AG04450 (cell line): Measurements from ENCODE around the gene FPR2. TPM values are rescaled to one million over a fixed set of nuclear protein-coding genes. Genes with fewer than 3 reads are reported as not detected.
"Not testable (repeated sequence)": the region's sequence is repeated elsewhere in the genome, so short reads cannot be mapped to it uniquely, and the experiment has no call there.

Source experiments
- CTCF ChIA-PET: fragments of 300-600, 350-600 bp; formaldehyde crosslinking; extraction: SDS; loops from one replicate; lab custom pipeline; 2022; ENCODE audit warnings: antibody characterized with exemption, inconsistent platforms; lab: Charles Lee
- POLR2A ChIA-PET: fragments of 350-600 bp; formaldehyde crosslinking; extraction: SDS; loops from one replicate; lab custom pipeline; 2021; ENCODE audit warnings: antibody characterized with exemption, inconsistent platforms; lab: Yijun Ruan, JAX
- DNase-seq: peaks from one replicate; pipeline ENCODE4 v3.0.0-alpha.2; 2011; ENCODE audit warnings: low read depth, low spot score
- H3K27ac ChIP-seq: one replicate; pipeline ENCODE4 v1.5.1; 2012; ENCODE audit warnings: low read depth, low read length, control low read depth
- H3K27me3 ChIP-seq: one replicate; pipeline ENCODE4 v1.6.0; 2012; ENCODE audit warnings: low read length; ENCODE audit not compliant: control insufficient read depth, insufficient read depth
- H3K4me3 ChIP-seq: 2 replicates; pipeline ENCODE4 v1.5.1; 2011; ENCODE audit warnings: mild to moderate bottlenecking, low read depth, low read length, control low read depth
- H3K9me3 ChIP-seq: 2 replicates; pipeline ENCODE4 v1.5.1; 2012; ENCODE audit warnings: low read length; ENCODE audit not compliant: control insufficient read depth, insufficient read depth
- polyA plus RNA-seq: library from polyadenylated mRNA; depleted of rRNA; stranded (reverse); fragments of >200 nt; gene quantifications from 2 replicates; pipeline ENCODE4 v1.2.3, GENCODE V29; 2011
- TF ChIP-seq, protein P1 (sequence below): IDR thresholded peaks from 2 replicates; pipeline ENCODE4 v1.5.1; 2011; ENCODE audit warnings: low read depth, low read length, control low read depth, inconsistent platforms

FPR2 gene
- polyA plus RNA-seq, 1 experiment, result not detected

- H3K27me3 ChIP-seq, POLR2A ChIA-PET, DNase-seq, H3K4me3 ChIP-seq, CTCF ChIA-PET, H3K9me3 ChIP-seq, H3K27ac ChIP-seq: not testable (repeated sequence)
These were observed 45.6 kb downstream of the FPR2 start for GRCh38 chr19:51806571-51806970.

- H3K4me3 ChIP-seq, result no peak overlapping the region
- ChIA-PET CTCF (no interaction called here), POLR2A (no interaction called here)
- no peak for DNase-seq
- no peaks in the 10 kb centered on the region for H3K27me3 ChIP-seq
- peaks cover 4% of the 10 kb centered on the region; the same call in 1 of the 2 replicates for H3K9me3 ChIP-seq
- TF ChIP-seq, protein P1, sequence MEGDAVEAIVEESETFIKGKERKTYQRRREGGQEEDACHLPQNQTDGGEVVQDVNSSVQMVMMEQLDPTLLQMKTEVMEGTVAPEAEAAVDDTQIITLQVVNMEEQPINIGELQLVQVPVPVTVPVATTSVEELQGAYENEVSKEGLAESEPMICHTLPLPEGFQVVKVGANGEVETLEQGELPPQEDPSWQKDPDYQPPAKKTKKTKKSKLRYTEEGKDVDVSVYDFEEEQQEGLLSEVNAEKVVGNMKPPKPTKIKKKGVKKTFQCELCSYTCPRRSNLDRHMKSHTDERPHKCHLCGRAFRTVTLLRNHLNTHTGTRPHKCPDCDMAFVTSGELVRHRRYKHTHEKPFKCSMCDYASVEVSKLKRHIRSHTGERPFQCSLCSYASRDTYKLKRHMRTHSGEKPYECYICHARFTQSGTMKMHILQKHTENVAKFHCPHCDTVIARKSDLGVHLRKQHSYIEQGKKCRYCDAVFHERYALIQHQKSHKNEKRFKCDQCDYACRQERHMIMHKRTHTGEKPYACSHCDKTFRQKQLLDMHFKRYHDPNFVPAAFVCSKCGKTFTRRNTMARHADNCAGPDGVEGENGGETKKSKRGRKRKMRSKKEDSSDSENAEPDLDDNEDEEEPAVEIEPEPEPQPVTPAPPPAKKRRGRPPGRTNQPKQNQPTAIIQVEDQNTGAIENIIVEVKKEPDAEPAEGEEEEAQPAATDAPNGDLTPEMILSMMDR, result no peak
- H3K27ac ChIP-seq, result no peak overlapping the region
These were observed 46.2 kb downstream of the FPR2 start for GRCh38 chr19:51807111-51807701.

GRCh38 chr19:51807925-51808324, 46.9 kb downstream of the FPR2 start:
- Histone ChIP-seq H3K4me3 (no peak overlapping the region), H3K27ac (no peak overlapping the region), H3K9me3 (peaks cover 4% of the 10 kb centered on the region; the same call in 1 of the 2 replicates), H3K27me3 (no peaks in the 10 kb centered on the region)
- DNase-seq, result no peak
- TF ChIP-seq, protein P1, result no peak
- CTCF ChIA-PET, result interaction anchor here (1.1 kb wide), 1 partner anchor 336 kb away, joined by 3 read pairs; no protein-coding TSS in a partner anchor
- POLR2A ChIA-PET, result no interaction called here

DNA sequence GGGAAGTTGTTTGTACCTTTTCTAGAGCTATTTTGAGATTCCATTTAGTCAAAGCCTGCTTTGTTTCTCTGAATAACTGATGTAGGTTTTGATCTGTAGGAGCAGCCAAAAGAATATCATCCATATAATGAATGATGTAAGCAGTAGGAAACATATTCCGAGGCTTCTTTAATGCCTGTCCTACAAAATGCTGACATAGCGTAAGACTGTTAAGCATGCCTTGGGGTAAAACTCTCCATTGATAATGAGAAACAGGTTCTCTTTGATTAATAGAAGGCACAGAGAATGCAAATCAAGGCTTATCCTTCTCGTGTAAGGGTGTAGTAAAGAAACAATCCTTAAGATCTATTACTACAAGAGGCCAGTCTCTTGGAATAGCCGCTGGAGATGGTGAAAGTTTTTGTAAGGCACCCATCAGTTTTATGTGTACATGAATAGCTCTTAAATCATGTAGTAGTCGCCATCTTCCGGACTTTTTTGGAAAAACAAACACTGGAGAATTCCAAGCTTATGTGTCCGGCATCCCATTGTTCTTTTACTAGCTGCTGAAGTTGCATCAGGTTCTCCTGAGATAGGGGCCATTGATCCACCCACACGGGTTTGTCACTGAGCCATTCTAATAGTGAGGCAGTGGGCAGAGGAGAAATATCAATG, 47.5 kb downstream of the FPR2 start:
- TF ChIP-seq, protein P1, result no peak
- H3K27ac ChIP-seq, result no peak overlapping the region
- H3K27me3 ChIP-seq, result no peaks in the 10 kb centered on the region
- no peak for DNase-seq
- peaks cover 6% of the 10 kb centered on the region for H3K9me3 ChIP-seq
- ChIA-PET CTCF (interaction anchor here (0.6 to 1.2 kb wide), 3 partner anchors 10 to 337 kb away, joined by 3 to 4 read pairs (median 4); no protein-coding TSS in a partner anchor), POLR2A (interaction anchor here (0.6 kb wide), 1 partner anchor 788 kb away, joined by 6 read pairs; no protein-coding TSS in a partner anchor)
- H3K4me3 ChIP-seq, result no peak overlapping the region

GRCh38 chr19:51809787-51810186, 48.8 kb downstream of the FPR2 start:
- DNase-seq, result no peak
- Histone ChIP-seq H3K9me3 (peaks cover 15% of the 10 kb centered on the region), H3K4me3 (no peak overlapping the region), H3K27me3 (no peaks in the 10 kb centered on the region), H3K27ac (no peak overlapping the region)
- TF ChIP-seq, protein P1, result no peak
- POLR2A ChIA-PET, result no interaction called here
- CTCF ChIA-PET, result interaction anchor here (1.2 kb wide), 1 partner anchor 32 kb away, joined by 4 read pairs; no protein-coding TSS in a partner anchor
